VCaP (cell line): ENCODE data around the gene CPPED1.

Source experiments
- H3K27ac ChIP-seq: fragments of 450-650 bp; 2 replicates; pipeline ENCODE4 v1.5.1; 2017
- TF ChIP-seq, protein P1 (sequence below): fragments of 450-650 bp; conservative IDR thresholded peaks from 2 replicates; pipeline ENCODE4 v1.5.1; 2017; ENCODE audit warnings: mild to moderate bottlenecking, moderate library complexity

Gene CPPED1

DNA sequence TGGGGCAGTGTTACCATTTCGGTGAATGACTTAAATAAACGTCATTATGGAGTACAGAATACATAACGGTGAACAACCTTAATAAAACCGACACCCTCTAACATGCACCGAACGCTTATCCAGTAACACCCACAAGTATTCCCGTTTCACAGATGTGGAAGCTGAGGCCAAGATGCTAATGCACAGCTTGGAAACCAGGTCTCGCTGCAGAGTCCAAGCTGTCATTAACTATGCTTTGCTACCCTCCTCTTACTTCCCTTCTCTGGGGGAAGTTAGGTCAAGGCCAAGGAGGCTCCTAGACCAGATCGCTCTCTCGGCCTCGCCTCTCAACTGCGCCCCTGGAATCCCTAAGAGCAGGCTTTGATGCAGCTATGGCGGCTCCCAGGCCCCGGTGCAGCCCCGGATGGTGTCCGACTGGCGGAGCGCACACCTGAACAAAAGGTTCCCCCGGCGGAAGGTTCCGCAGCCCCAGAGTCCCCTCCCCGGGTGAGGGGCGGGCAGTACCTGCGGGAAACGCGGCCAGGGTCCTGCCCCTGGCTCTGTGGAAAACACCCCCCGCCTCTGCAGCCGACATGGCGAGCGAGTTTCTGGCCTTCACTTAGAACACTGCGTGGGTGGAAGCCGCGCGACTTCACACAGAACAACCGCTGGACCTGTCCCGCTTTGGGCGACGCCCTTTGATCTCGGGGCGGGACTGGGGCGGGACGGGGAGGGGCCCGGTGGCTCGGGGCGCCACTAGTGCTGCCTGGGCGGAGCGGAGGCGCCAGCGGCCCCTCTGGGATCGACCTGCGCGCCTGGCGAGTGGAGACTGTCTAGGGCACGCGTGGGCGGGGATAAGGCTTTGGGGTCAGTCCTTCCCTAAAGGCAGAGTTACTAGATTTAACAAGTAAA lies at the start of gene CPPED1:
Gene CPPED1, minus strand, starts transcription at position 685 of the 891 bp plus-strand sequence. Its CDS starts 111 bp downstream, at position 574.
- H3K27ac ChIP-seq: peak within 1 kb of the TSS; percentile 73
- TF ChIP-seq, protein P1, sequence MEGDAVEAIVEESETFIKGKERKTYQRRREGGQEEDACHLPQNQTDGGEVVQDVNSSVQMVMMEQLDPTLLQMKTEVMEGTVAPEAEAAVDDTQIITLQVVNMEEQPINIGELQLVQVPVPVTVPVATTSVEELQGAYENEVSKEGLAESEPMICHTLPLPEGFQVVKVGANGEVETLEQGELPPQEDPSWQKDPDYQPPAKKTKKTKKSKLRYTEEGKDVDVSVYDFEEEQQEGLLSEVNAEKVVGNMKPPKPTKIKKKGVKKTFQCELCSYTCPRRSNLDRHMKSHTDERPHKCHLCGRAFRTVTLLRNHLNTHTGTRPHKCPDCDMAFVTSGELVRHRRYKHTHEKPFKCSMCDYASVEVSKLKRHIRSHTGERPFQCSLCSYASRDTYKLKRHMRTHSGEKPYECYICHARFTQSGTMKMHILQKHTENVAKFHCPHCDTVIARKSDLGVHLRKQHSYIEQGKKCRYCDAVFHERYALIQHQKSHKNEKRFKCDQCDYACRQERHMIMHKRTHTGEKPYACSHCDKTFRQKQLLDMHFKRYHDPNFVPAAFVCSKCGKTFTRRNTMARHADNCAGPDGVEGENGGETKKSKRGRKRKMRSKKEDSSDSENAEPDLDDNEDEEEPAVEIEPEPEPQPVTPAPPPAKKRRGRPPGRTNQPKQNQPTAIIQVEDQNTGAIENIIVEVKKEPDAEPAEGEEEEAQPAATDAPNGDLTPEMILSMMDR: no peak

DNA sequence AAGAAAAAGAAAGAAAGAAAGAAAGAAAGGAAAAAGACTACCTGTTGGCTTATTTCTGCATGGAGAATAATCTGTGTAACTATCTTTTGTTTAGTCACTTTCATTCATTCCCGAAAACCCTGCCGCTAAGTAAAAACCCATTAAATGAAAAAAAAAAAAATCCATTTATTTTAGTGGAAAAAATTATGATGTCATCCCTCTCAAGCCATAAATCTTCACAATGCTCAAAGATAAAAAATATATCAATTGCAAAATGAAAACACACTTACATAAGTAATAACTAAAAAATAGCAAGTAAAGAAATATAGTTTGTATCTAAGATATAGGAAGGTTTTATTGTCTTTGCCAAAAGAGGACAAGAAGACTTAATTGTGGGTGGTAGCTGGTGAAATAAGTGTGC lies 46.5 kb upstream of the CPPED1 start:
- TF ChIP-seq, protein P1: no peak
- no peak overlapping the region for H3K27ac ChIP-seq

DNA sequence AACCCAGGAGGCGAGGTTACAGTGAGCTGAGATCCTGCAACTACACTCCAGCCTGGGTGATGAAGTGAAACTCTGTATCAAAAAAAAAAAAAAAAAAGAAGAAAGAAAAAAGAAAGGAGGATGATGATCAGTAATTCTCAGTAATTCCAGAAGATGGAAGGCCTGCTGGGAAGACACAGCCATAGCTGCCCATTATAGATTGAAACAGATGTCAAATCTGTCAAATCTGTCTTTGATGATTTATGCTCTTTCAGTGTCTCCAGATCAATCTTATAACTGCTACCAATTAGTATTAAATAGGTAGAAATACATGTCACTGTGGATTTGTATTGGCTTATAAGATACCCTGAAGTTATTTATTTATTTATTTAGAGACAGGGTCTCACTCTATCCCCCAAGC lies 42.9 kb upstream of the CPPED1 start:
- no peak overlapping the region for H3K27ac ChIP-seq
- TF ChIP-seq, protein P1: no peak

DNA sequence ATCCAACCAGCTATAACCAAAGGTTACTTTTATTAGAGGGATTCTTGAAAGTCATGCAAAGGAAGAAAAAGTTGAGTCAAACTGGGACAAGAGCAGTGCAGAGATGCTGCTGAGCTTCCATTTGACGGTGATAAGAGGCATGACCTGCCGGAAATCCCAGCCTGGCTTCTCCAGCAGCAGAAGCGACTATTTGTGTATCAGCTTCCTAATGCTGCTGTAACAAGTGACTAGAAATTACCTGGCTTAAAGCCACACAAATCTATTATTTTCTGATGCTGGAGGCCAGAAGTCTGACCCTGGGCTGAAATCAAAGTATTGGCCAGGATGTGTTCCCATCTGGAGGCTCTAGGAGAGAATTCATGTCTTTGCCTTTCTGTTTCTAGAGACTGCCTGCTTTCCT lies 41.6 kb upstream of the CPPED1 start:
- H3K27ac ChIP-seq: no peak overlapping the region
- TF ChIP-seq, protein P1: no peak

- no peak overlapping the region for H3K27ac ChIP-seq
- TF ChIP-seq, protein P1: no peak
These were observed 34.1 kb upstream of the CPPED1 start for GRCh38 chr16:12837756-12838155.

GRCh38 chr16:12837291-12837690 lies 33.6 kb upstream of the CPPED1 start:
- TF ChIP-seq, protein P1: no peak
- no peak overlapping the region for H3K27ac ChIP-seq

GRCh38 chr16:12833926-12834325 lies 30.2 kb upstream of the CPPED1 start:
- TF ChIP-seq, protein P1: no peak
- H3K27ac ChIP-seq: no peak overlapping the region
